GM19193 (cell line): ENCODE results near the gene CARD9.

Experiments
- POLR2A ChIP-seq: IDR thresholded peaks from 4 replicates; pipeline ENCODE4 v1.6.1; 2011; ENCODE audit not compliant: insufficient read depth, insufficient read length; ENCODE audit errors: extremely low read depth

CARD9 gene

GRCh38 chr9:136363949-136364748, 9.3 kb downstream of the CARD9 start:
- no peak for TF ChIP-seq POLR2A

- TF ChIP-seq POLR2A, result peak; percentile 80
Observed at GRCh38 chr9:136363106-136363948, 10.1 kb downstream of the CARD9 start, which contains the start of gene DNLZ. Gene DNLZ, minus strand, starts transcription at chr9:136363744. Its CDS starts 30 bp downstream, at chr9:136363714.

- TF ChIP-seq POLR2A, result no peak
Observed at GRCh38 chr9:136362450-136362784, 11.1 kb downstream of the CARD9 start.

- TF ChIP-seq POLR2A, result no peak
Observed at GRCh38 chr9:136361754-136362449, 11.6 kb downstream of the CARD9 start.

- TF ChIP-seq POLR2A, result no peak
Observed at GRCh38 chr9:136361047-136361753, 12.3 kb downstream of the CARD9 start.

- TF ChIP-seq POLR2A, result no peak
Observed at GRCh38 chr9:136359774-136360718, 13.4 kb downstream of the CARD9 start.

- TF ChIP-seq POLR2A, result no peak
Observed at GRCh38 chr9:136358888-136359287, 14.6 kb downstream of the CARD9 start.

- no peak for TF ChIP-seq POLR2A
Observed at GRCh38 chr9:136358016-136358415, 15.5 kb downstream of the CARD9 start.

- no peak for TF ChIP-seq POLR2A
Observed at GRCh38 chr9:136357202-136357725, 16.2 kb downstream of the CARD9 start.

- TF ChIP-seq POLR2A, result no peak
Observed at GRCh38 chr9:136355616-136356557, 17.6 kb downstream of the CARD9 start.

GRCh38 chr9:136354592-136355085, 18.8 kb downstream of the CARD9 start:
- no peak for TF ChIP-seq POLR2A
